ENCODE measurements around the gene MRM1. TPM values are rescaled to one million over a fixed set of nuclear protein-coding genes. Genes with fewer than 3 reads are reported as not detected.

Gene MRM1
- polyA plus RNA-seq, 3 donors, result 0.82 to 2.3 (median 1.5) TPM

GRCh38 chr17:36598951-36599401 lies 2.4 kb upstream of the MRM1 start:
- H3K27me3 ChIP-seq (ENCODE audit: control insufficient read depth in 2 of 2, insufficient read depth in 2 of 2, low read length in 2 of 2), result no peaks in the 10 kb centered on the region
- no peak for TF ChIP-seq CTCF (IDR thresholded peaks at IDR 0.05)
- H3K4me1 ChIP-seq (ENCODE audit: control insufficient read depth in 1 of 2, insufficient read depth in 2 of 2, low read length in 2 of 2), result peaks cover 18 to 24% of the 10 kb centered on the region in 2 donors
- H3K27me3 Mint-ChIP-seq (ENCODE audit: low read depth in 3 of 3), result peaks cover 0 to 1% (median under 1%) of the 10 kb centered on the region in 3 donors
- no peak overlapping the region for H3K4me3 Mint-ChIP-seq
- peaks cover 8% of the 10 kb centered on the region for H4K20me1 ChIP-seq (ENCODE audit: insufficient read depth, low read length)
- H3K4me1 Mint-ChIP-seq, result peaks cover 22% of the 10 kb centered on the region
- DNase-seq, result no peak
- H3K9ac ChIP-seq (ENCODE audit: insufficient read depth, low read length, poor library complexity, severe bottlenecking), result no peak overlapping the region
- no peak overlapping the region for H3K4me2 ChIP-seq (replicated peaks; ENCODE audit: extremely low read depth, low read length, poor library complexity, severe bottlenecking)
- H3K27ac ChIP-seq (ENCODE audit: low read depth in 1 of 2, low read length in 2 of 2), result no peak overlapping the region
- intact Hi-C loops (cut with micrococcal nuclease), result no loop called here
- H3K27ac Mint-ChIP-seq, result no peak overlapping the region
- H3K4me3 ChIP-seq (replicated peaks in 1 of 3; ENCODE audit: low read depth in 2 of 3, low read length in 3 of 3), result no peak overlapping the region
- H2AFZ ChIP-seq (ENCODE audit: insufficient read depth, low read depth, low read length, poor library complexity, severe bottlenecking), result no peak overlapping the region
- H3K9me3 Mint-ChIP-seq, result no peaks in the 10 kb centered on the region
- H3K36me3 Mint-ChIP-seq, result peaks cover 1 to 3% of the 10 kb centered on the region in 2 donors
- WGBS (ENCODE audit: insufficient coverage), result 95% methylated on average over 10 of the region's 13 CpGs
- H3K9me3 ChIP-seq (replicated peaks in 1 of 2; ENCODE audit: control insufficient read depth in 1 of 2, insufficient read depth in 1 of 2, low read length in 2 of 2), result no peaks in the 10 kb centered on the region
- no peaks in the 10 kb centered on the region for H3K36me3 ChIP-seq (replicated peaks in 1 of 2; ENCODE audit: control insufficient read depth in 1 of 2, insufficient read depth in 2 of 2, low read length in 2 of 2)
- H3K79me2 ChIP-seq (ENCODE audit: insufficient read depth, low read length), result peaks cover 16% of the 10 kb centered on the region

GRCh38 chr17:36599546-36600250 lies 1.7 kb upstream of the MRM1 start:
- WGBS (ENCODE audit: insufficient coverage), result 96% methylated on average over 6 of the region's 11 CpGs
- H3K4me3 ChIP-seq (replicated peaks in 1 of 3; ENCODE audit: low read depth in 2 of 3, low read length in 3 of 3), result no peak overlapping the region
- no peak overlapping the region for H3K27ac ChIP-seq (ENCODE audit: low read depth in 1 of 2, low read length in 2 of 2)
- no peak overlapping the region for H3K9ac ChIP-seq (ENCODE audit: insufficient read depth, low read length, poor library complexity, severe bottlenecking)
- no peak overlapping the region for H2AFZ ChIP-seq (ENCODE audit: insufficient read depth, low read depth, low read length, poor library complexity, severe bottlenecking)
- H3K27me3 Mint-ChIP-seq (ENCODE audit: low read depth in 3 of 3), result peaks cover 0 to 1% (median 0%) of the 10 kb centered on the region in 3 donors
- H4K20me1 ChIP-seq (ENCODE audit: insufficient read depth, low read length), result peaks cover 8% of the 10 kb centered on the region
- H3K79me2 ChIP-seq (ENCODE audit: insufficient read depth, low read length), result peaks cover 20% of the 10 kb centered on the region
- no peak overlapping the region for H3K4me2 ChIP-seq (replicated peaks; ENCODE audit: extremely low read depth, low read length, poor library complexity, severe bottlenecking)
- H3K36me3 Mint-ChIP-seq, result peaks cover 1 to 4% of the 10 kb centered on the region in 2 donors
- no peaks in the 10 kb centered on the region for H3K9me3 ChIP-seq (replicated peaks in 1 of 2; ENCODE audit: control insufficient read depth in 1 of 2, insufficient read depth in 1 of 2, low read length in 2 of 2)
- no peaks in the 10 kb centered on the region for H3K27me3 ChIP-seq (ENCODE audit: control insufficient read depth in 2 of 2, insufficient read depth in 2 of 2, low read length in 2 of 2)
- H3K27ac Mint-ChIP-seq, result no peak overlapping the region
- no peak for TF ChIP-seq CTCF (IDR thresholded peaks at IDR 0.05)
- no peaks in the 10 kb centered on the region for H3K36me3 ChIP-seq (replicated peaks in 1 of 2; ENCODE audit: control insufficient read depth in 1 of 2, insufficient read depth in 2 of 2, low read length in 2 of 2)
- no peak overlapping the region for H3K4me3 Mint-ChIP-seq
- intact Hi-C loops (cut with micrococcal nuclease), result loop anchor here (1.0 to 10.0 kb wide), 3 partner anchors 8 to 448 kb away; partner anchors contain the start of genes AATF (in 1 of the 2) and DHRS11 (in 1 of the 2)
- H3K4me1 ChIP-seq (ENCODE audit: control insufficient read depth in 1 of 2, insufficient read depth in 2 of 2, low read length in 2 of 2), result peaks cover 18 to 24% of the 10 kb centered on the region in 2 donors
- no peaks in the 10 kb centered on the region for H3K9me3 Mint-ChIP-seq
- DNase-seq, result no peak
- H3K4me1 Mint-ChIP-seq, result peaks cover 28% of the 10 kb centered on the region

Data from CD14-positive monocyte (primary cell).